Adipose tissue (tissue), 3 donors: Measurements from ENCODE around the gene ASAP2. TPM values are rescaled to one million over a fixed set of nuclear protein-coding genes. Genes with fewer than 3 reads are reported as not detected.

Experiments used
- H3K27ac ChIP-seq: one replicate; pipeline ENCODE4 v1.5.1; 2013; ENCODE audit warnings: low read depth, low read length
- WGBS, 3 donors: extraction: QIAGEN DNeasy Blood & Tissue Kit; methylation state at CpG; one replicate each; pipeline ENCODE4 v1.1.7; 2013; 5-methylcytosine and 5-hydroxymethylcytosine counted together
- polyA plus RNA-seq, 3 donors: library from polyadenylated mRNA; stranded (reverse); fragments of 200-250 nt; gene quantifications; one replicate each; pipeline ENCODE4 v1.2.3, GENCODE V29; 2013
- donor health status: healthy with polysubstance abuse.
- donor health status: Bipolar disorder and iron deficiency.
- donor health status: healthy.

The ASAP2 gene
- polyA plus RNA-seq, 3 donors, result 4.1 to 24.0 (median 12.5) TPM

DNA sequence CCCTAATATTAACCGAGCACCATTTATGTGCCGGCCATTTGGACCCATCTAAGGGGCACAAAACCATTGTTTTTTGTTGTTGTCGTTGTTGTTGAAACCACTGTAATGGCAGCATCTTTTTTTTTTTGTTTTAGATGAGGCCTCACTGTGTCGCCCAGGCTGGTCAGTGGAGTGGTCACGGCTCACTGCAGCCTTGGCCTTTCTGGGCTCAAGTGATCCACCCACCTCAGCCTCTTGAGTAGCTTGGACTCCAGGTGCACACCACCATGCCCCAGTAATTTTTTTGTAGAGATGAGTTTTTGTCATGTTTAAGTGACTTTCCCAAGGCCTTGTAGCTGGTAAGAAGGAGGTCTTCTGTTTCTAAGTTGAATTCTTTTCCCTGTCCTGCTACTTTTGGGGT, 33.0 kb downstream of the ASAP2 start:
- 97 to 98% (median 98%) methylated on average over 5 of the region's 5 CpGs for WGBS, 3 donors
- no peak overlapping the region for H3K27ac ChIP-seq

- WGBS, 3 donors, result 38 to 69% (median 54%) methylated on average over 4 of the region's 4 CpGs
- no peak overlapping the region for H3K27ac ChIP-seq
Observed at GRCh38 chr2:9240745-9241144, 34.1 kb downstream of the ASAP2 start.

GRCh38 chr2:9241233-9241632, 34.6 kb downstream of the ASAP2 start:
- no peak overlapping the region for H3K27ac ChIP-seq

GRCh38 chr2:9243357-9243756, 36.7 kb downstream of the ASAP2 start:
- H3K27ac ChIP-seq, result no peak overlapping the region
- WGBS, 3 donors, result 88 to 95% (median 92%) methylated on average over 8 of the region's 8 CpGs

More at GRCh38 chr2:9241233-9241632, 34.6 kb downstream of the ASAP2 start:
- 92 to 99% (median 94%) methylated on average over 6 of the region's 6 CpGs for WGBS, 3 donors

- H3K27ac ChIP-seq, result no peak overlapping the region
- 64 to 80% (median 72%) methylated on average over 7 of the region's 7 CpGs for WGBS, 3 donors
Observed at GRCh38 chr2:9244985-9245544, 38.5 kb downstream of the ASAP2 start.

GRCh38 chr2:9247177-9247576, 40.6 kb downstream of the ASAP2 start:
- H3K27ac ChIP-seq, result no peak overlapping the region
- WGBS, 3 donors, result 64 to 76% (median 73%) methylated on average over 13 of the region's 13 CpGs

DNA sequence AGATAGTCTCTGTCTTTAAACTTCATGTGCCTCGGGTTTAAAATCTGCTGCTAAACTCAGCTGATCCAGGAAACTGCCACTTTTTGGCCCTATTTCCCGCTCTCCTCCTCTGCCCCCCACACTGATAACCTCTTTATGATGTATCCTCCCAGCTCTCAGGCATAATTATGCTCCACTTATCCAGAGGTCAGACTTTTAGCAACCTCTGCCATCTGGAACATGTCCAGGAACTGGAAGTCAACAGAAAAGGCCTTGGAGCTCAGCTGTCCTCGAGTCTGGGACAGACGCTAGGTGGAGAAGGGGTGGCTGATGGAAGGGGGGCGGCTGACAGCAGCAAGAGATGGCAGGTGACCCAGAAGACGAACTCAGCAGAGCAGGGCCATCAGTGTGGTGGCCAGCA, 41.2 kb downstream of the ASAP2 start:
- no peak overlapping the region for H3K27ac ChIP-seq
- 16 to 52% (median 42%) methylated on average over 6 of the region's 6 CpGs for WGBS, 3 donors

DNA sequence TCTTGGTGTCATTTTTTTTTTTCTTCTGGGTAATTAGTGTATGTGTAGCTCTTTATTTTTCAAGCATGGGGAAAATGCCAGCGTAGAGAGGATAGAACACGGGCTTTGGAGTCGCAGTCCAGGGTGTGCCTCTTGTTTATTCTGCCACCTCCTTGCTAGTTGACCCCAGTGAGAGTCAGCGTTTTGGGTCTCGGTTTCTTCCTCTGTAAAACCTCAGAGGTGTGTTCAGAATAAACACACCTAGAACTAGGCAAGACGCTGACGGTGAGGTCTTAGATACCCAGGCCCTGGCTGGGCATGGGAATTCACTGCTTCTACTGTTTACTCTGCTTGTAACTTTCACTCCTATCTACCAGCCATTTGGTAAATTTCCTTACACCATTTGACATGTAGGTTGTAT, 41.8 kb downstream of the ASAP2 start:
- WGBS, 3 donors, result 72 to 96% (median 90%) methylated on average over 7 of the region's 7 CpGs
- H3K27ac ChIP-seq, result no peak overlapping the region

DNA sequence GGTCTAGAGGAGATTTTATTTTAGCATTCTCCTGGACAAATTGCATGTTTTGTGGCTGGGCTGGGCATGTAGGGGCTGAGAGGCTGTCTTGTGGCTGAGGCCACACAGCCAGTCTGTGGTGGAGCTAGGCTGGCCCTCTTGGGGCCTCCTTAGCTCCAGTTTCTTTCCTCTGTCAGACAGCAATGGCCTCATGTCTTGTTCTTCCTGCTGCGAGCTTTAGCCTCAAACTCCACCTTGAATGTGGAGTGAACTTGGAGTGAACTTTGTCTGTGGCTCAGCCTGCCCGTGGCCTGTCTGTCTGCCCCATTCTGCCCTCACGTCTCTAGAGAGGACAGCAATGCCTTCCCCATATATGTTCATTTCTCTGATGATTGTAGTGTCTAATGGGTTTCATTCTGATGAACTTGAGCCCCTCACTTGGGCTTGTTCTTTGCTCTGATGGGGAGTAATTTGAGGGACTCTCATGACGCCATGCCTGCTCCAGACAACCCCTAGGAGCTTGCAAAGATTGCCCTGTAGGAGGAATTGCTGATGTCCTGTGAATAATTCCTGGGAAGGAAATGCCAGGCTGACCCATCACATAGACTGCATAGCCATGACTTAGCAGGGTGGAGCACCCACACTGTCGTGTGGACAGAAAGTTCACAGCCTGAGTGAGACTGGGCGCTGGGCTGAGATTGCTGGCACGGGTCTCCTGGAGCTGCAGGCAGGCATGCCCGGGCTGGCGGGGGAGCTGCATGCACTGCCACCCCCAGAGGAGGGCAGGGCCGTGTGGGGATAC, 42.6 kb downstream of the ASAP2 start:
- WGBS, 3 donors, result 66 to 71% (median 71%) methylated on average over 10 of the region's 10 CpGs
- no peak overlapping the region for H3K27ac ChIP-seq

- H3K27ac ChIP-seq, result no peak overlapping the region
- WGBS, 3 donors, result 77 to 87% (median 81%) methylated on average over 4 of the region's 4 CpGs
Observed at GRCh38 chr2:9250091-9250490, 43.5 kb downstream of the ASAP2 start.

- no peak overlapping the region for H3K27ac ChIP-seq
- 85 to 91% (median 86%) methylated on average over 12 of the region's 12 CpGs for WGBS, 3 donors
Observed at GRCh38 chr2:9250498-9251153, 44.0 kb downstream of the ASAP2 start.

GRCh38 chr2:9251154-9252001, 44.8 kb downstream of the ASAP2 start:
- H3K27ac ChIP-seq, result no peak overlapping the region
- 66 to 76% (median 70%) methylated on average over 16 of the region's 16 CpGs for WGBS, 3 donors

DNA sequence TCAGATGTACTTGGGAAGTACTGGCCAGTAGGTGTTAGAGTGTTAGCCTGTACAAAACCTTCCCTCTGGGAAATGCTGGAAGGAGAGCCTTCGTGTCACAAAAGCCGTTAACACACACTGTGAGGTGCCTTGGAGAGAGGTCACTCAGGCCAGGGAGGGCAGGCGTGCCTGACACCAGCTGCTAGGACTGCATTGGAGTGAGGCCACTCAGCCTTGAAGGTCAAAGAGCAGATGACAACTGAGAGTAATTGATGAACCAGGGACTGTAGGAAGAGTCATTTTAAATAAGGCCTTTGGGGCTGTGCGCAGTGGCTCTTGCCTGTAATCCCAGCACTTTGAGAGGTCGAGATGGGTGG, 45.4 kb downstream of the ASAP2 start:
- no peak overlapping the region for H3K27ac ChIP-seq
- WGBS, 3 donors, result 65 to 81% (median 75%) methylated on average over 5 of the region's 5 CpGs

DNA sequence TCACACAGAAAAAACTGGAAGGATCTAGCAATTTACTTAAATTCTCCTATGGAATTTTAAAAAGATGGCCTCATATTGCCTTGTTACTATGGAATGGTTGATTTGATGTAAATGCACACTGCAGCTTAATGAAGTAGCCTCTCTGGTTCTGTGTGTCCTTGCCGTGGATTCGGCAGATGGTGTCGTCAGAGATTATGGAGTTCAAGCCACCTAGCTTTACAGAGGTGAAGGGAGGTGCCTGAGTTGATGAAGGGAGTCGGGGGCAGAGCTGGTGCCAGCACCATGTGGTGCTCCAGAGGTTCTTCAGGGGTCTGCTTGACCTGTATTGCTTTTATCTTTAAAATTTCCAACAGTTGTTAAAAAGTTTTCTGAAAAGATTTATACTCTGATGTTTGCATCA, 48.8 kb downstream of the ASAP2 start:
- 82 to 92% (median 90%) methylated on average over 4 of the region's 4 CpGs for WGBS, 3 donors
- H3K27ac ChIP-seq, result no peak overlapping the region

DNA sequence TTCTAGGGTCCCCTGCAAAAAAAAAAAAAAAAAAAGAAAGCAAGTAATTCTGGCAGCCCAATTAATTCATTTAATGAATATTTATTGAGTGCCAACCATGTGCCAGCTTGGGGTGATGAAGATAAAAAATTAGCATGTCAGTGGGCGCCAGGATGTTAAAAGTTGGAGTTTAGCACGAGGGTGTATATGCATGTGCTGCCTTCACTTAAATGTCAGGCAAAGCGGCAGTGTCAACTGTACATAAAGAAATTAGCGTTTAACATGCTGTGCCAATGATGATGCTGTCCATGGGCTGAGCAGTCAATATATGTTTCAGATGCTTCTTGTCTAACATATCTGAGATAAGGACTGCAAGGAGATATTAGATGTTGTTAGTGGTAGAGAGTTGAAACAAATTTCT, 49.5 kb downstream of the ASAP2 start:
- H3K27ac ChIP-seq, result no peak overlapping the region
- 77 to 88% (median 77%) methylated on average over 4 of the region's 4 CpGs for WGBS, 3 donors

DNA sequence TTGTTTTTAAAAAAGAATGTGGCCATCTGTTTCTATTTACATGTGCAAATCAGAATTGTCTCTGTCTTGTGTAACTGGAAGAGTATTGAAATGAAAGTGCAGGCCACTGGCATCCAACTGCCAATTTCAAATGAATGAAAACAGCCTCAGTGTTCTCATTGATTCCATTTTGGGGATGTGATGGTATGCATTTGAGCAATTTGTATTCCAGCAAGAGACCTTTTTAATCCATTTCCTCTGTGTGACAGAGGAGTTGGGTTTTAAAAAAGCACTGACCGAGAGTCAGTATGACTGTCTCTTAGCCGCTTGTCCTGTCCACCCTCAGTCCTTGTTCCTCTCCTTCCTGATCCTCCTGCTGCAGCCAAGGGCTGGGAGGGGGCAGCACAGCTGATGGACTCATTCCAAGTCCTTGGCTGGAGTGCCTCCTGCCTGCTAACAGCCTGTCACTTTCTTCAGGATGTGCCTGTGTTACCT, 50.0 kb downstream of the ASAP2 start:
- 30 to 45% (median 38%) methylated on average over 2 of the region's 2 CpGs for WGBS, 3 donors
- H3K27ac ChIP-seq, result no peak overlapping the region

DNA sequence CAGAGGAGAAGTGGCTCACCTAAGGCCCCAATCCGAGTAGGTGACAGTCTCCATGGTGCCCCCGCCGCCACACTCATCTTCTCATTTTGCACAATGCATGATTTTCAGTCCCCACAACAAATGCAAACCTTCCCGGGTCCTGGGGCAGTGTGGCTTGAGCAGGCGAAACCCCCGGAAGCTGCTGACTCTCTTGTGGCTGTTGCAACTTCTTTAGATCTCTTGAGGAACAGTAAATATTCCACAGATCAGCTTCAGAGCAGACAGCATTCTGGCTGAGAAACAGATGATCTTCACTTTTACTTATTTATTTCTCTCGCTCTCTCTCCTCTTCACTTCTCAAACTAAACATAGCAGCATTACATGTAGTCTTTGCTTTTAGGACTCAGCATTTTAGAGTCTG, 51.9 kb downstream of the ASAP2 start:
- WGBS, 3 donors, result 44 to 80% (median 45%) methylated on average over 7 of the region's 7 CpGs
- H3K27ac ChIP-seq, result no peak overlapping the region

GRCh38 chr2:9258953-9259399, 52.4 kb downstream of the ASAP2 start:
- 16 to 59% (median 30%) methylated on average over 12 of the region's 12 CpGs for WGBS, 3 donors
- no peak overlapping the region for H3K27ac ChIP-seq
